Stimulated activated naive CD8-positive, alpha-beta T cell treated with anti-CD3 and anti-CD28 coated beads, Interleukin-15, Interleukin-2, amounts not matched to agents 100 U/mL and 50 U/mL, for 24 hours (primary cell): ENCODE measurements around the gene SEPSECS.
"Not testable (repeated sequence)": the region's sequence is repeated elsewhere in the genome, so short reads cannot be mapped to it uniquely, and the experiment has no call there.

Experiments
- ATAC-seq: fragments of 150-1000 bp; cut with Tn5 transposase; one replicate; pipeline ENCODE4 v1.10.0; 2021
- DNase-seq: peaks from one replicate; pipeline ENCODE4 v3.0.0; 2021

Gene SEPSECS

DNA sequence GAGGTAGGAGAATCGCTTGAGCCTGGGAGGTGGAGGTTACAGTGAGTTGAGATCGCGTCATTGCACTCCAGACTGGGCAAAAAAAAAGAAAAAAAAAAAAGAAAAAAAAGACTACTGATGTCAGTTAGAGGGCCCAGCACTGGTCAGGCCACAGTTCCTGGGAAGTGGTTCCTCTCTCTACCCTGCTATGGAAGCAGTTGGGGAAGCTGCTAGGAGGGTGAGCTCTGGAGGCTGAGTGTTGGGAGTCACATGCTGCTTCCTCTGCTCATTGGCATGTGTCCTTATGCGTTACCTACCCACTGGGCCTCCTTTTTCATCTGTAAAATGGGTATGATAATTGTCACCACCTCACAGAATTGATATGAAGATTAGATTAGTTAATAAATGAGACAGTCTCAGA, 50.7 kb downstream of the SEPSECS start:
- ATAC-seq (no peak), DNase-seq (no peak)

- DNase-seq (no peak), ATAC-seq (no peak)
Observed at GRCh38 chr4:25108556-25108955, 51.7 kb downstream of the SEPSECS start.

DNA sequence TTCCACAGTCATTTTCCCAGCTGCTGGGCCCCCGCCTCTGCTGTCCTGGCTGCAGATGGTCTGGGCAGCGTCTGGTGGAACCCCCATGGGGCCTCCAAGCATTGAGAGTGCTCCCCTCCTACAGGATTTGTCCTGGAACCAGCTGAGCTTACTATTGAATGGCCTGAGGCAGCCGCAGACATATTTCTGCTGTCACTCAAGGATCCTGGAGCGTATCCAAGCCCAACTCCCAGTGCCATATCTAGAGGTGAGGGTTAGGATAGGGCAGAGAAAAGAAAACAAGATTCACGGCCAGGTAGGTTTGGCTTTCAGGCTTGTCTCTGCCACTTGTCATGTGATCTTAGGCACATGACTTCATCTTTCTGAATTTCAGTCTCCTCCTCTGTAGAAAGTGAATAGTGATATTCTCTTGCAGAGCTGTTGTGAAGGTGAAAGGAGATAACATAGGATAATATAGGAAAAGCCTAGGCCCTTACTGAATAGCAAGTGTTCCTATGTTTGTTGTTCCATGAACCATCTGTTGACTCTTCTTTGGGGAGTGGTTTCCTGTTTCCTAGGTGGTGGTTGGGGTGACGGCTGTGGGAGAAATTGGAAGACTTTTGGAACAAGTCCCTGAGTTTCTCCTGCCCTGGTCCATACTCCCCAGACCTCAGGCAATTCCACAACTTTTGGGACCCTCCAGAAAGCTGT, 52.3 kb downstream of the SEPSECS start:
- no peak for ATAC-seq

DNA sequence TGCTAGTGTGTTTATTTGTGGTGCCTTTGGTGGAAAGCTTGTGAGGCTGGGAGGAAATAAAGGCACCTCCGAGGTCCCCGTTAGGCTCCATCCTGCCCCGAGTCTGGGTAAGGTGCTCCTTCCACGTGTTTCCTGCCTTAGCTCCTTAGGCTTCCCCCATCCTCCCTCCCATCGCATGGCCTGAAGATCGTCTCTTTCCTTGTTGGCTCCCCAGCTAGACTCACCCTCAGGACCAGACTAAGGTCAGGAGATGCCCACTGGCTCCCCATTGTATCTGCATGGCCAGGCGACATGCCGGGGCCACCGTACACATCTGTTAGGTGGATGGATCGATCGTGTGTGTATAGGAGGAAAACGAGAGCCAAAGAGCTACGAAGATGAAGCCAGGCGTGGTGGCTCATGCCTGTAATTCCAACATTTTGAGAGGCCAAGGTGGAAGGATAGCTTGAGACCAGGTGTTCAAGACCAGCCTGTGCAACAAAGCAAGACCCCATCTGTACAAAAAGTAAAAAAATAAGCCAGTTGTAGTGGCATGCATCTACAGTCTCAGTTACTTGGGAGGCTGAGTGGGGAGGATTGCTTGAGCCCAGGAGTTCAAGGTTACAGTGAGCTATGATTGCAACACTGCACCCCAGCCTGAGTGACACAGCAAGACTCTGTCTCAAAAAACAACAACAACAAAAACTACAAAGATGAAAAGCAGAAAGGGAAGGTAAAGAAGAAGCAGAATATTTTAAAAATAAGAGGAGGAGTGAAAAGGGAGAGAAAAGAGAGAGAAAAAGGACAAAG, 53.7 kb downstream of the SEPSECS start:
- ATAC-seq: no peak

More for the DNA sequence above, 52.3 kb downstream of the SEPSECS start:
- DNase-seq: no peak

DNA sequence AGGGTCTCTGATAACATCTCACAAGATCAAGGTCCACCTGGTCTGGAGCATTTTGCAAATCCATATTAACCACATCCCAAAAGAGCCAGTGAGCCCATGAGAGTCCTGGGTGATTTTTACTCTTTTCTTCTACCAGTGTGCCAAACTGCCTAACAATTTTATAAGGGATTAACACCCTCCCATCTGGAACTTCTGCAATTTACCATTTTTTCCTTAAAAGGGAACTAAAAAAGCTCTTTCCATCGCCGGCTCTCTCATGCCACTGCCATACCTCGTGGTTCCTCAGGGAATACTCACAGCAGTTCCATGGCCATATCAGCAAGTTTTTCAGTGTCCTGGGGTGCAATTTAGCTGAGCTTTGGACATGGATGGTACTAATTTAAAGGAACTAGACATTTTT, 55.7 kb downstream of the SEPSECS start:
- DNase-seq (no peak), ATAC-seq (no peak)

More for the DNA sequence above, 53.7 kb downstream of the SEPSECS start:
- DNase-seq: no peak

- no peak for DNase-seq
Observed at GRCh38 chr4:25103418-25103817, 56.8 kb downstream of the SEPSECS start.

GRCh38 chr4:25101836-25102235, 58.4 kb downstream of the SEPSECS start:
- no peak for DNase-seq
- no peak for ATAC-seq

More at GRCh38 chr4:25103418-25103817, 56.8 kb downstream of the SEPSECS start:
- ATAC-seq: no peak

DNA sequence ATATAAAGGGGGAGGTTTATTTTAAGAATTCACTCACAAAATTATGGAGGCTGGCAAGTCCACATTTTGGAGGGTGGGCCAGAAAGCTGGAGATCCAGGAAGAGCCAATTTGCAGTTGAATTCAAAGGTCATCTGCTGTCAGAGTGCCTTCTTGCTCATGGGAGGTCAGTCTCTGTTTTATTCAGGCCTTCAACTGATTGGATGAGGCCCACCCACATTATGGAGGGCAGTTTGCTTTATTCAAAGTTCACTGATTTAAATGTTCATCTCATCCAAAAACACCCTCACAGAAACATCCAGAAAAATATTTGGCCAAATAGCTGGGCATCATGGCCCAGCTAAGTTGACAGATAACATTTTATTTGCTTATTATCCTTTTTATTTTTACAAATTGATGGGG, 59.5 kb downstream of the SEPSECS start:
- DNase-seq: no peak
- ATAC-seq: no peak

DNA sequence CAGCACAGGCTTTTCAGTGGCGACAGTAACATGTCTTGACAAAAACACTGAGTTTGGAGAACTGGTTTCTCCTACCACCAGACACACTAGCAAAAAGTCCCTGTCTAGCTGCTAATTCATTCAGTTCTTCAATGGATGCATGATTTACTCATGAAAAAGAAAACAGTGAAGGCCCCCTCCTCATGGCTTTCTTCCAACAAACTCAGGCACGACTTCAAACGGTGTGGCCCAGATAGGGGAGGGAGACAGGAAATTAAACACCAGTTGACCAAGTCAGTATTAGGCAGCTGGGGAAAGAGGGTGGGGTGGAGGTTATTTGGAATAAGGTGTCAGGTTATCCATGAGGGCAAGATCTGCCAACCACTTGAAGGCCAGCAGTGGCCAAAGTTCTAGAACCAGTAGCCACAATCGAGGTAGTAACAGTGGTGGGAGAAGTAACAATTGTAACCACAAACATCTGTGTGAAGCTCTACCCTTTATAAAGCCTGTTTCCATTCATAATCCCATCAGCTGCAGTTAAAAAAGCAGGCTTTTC, 60.2 kb downstream of the SEPSECS start:
- no peak for ATAC-seq
- no peak for DNase-seq

GRCh38 chr4:25098964-25099891, 61.0 kb downstream of the SEPSECS start:
- ATAC-seq: no peak
- DNase-seq: no peak

- no peak for ATAC-seq
- DNase-seq: no peak
Observed at GRCh38 chr4:25096981-25097443, 63.2 kb downstream of the SEPSECS start.

- DNase-seq (no peak), ATAC-seq (no peak)
Observed at GRCh38 chr4:25096251-25096980, 63.8 kb downstream of the SEPSECS start.

GRCh38 chr4:25095837-25096236, 64.4 kb downstream of the SEPSECS start:
- DNase-seq (no peak), ATAC-seq (no peak)

DNA sequence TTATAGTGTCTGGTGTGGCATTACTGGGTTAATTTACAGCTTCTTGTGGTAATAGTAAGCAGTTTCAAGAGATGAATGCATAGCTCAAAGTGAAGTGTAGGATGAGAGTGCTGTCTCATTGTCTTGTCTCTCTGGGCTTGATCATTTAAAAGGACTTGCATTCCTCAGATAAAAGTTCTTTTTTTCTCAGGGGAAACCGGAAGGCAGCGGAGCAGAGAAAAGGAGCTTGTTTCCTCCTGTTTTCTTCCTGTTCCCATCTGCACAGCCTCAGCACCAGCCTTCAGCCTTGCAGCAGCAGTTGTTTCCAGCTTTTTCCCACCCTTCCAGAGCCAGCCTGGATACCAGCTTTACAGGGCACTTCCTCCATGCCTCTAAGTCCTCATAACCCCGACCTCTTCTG, 68.1 kb downstream of the SEPSECS start:
- DNase-seq (no peak), ATAC-seq (no peak)

DNA sequence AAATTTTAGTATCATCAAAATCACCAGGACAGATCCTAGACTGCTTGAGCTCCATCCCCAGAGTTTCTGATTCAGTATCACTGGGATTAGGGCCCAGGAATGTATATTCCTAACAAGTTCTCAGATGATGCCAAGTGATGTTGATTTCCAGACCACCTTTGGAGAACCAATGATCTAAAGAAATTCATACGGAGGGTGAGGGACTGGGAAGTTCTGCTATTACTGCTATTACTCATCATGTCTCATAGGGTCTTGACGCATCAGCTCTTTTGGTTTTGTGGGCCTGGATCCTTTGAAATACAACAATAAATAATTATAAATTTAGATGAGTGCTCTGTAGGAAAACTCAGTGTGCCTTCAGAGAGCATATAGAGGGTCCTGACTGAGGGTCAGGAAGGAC, 69.7 kb downstream of the SEPSECS start:
- no peak for DNase-seq
- ATAC-seq: no peak

- no peak for DNase-seq
- ATAC-seq: no peak
Observed at GRCh38 chr4:25089051-25089763, 71.0 kb downstream of the SEPSECS start.

DNA sequence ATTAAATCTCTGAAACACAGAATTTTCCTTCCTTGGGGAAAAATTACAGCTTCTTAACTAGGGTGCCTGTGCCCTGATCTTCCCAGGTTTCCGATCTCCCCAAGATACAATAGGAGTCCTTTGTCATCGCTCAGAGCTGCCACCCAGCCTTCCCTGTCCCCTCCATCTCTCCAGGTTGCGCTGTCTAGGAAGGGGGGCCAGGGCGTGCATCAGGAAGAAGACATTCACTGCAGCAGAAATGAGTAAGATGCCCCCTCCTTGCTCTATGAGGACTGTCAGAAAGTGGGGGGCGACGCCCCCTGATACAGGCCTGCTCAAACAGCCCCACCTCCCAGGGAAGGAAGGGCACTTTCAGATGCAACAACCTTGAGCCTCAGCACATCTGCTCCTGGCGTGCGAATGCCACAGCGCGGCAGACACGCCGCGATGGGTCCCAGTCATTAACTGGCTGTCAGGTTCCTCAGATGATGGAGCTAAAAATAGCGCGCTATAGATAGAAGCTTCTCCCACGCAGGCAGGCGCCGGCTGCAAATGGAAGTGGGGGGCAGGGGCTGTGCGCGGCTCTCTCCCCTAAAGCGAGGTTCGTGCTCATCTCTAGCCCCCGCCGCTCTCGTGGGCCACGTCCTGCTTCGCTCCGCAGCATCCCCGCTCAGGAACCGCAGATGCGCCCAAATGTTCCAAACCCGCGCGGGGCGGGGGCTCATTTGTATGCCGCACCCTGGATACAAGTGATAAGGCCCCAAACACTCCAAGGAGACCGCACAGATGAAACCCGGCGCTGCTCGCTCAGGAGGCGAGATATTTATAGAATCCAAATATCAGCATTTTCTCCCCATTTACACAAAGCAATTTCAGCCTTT, 71.9 kb downstream of the SEPSECS start:
- DNase-seq (peak; percentile 9), ATAC-seq (peak; percentile 42)

- no peak for ATAC-seq
- no peak for DNase-seq
Observed at GRCh38 chr4:25085671-25086070, 74.6 kb downstream of the SEPSECS start.

GRCh38 chr4:25083441-25083840, 76.8 kb downstream of the SEPSECS start:
- DNase-seq, ATAC-seq: not testable (repeated sequence)
